GM10248 (cell line): Measurements from ENCODE around the gene PI4K2A.
"Not testable (repeated sequence)": the region's sequence is repeated elsewhere in the genome, so short reads cannot be mapped to it uniquely, and the experiment has no call there.

ENCODE experiments used
- CTCF ChIA-PET: fragments of 300-600 bp; sonication (Branson Sonifier 250); formaldehyde crosslinking; extraction: SDS; loops from one replicate; lab custom pipeline; 2021; ENCODE audit warnings: antibody characterized with exemption; lab: Yijun Ruan, JAX
- POLR2A ChIA-PET: fragments of 350-650 bp; sonication (Branson Sonifier 250); formaldehyde crosslinking; extraction: SDS; loops from one replicate; lab custom pipeline; 2020; ENCODE audit warnings: antibody characterized with exemption; lab: Yijun Ruan, JAX
- DNase-seq: peaks from one replicate; pipeline ENCODE4 v3.0.0; 2012; ENCODE audit errors: extremely low spot score
- TF ChIP-seq, protein P1 (sequence below): IDR thresholded peaks from 2 replicates; pipeline ENCODE4 v1.5.1; 2012; ENCODE audit warnings: mild to moderate bottlenecking, low read depth; ENCODE audit errors: extremely low read depth, missing control alignments, control extremely low read depth

The PI4K2A gene

DNA sequence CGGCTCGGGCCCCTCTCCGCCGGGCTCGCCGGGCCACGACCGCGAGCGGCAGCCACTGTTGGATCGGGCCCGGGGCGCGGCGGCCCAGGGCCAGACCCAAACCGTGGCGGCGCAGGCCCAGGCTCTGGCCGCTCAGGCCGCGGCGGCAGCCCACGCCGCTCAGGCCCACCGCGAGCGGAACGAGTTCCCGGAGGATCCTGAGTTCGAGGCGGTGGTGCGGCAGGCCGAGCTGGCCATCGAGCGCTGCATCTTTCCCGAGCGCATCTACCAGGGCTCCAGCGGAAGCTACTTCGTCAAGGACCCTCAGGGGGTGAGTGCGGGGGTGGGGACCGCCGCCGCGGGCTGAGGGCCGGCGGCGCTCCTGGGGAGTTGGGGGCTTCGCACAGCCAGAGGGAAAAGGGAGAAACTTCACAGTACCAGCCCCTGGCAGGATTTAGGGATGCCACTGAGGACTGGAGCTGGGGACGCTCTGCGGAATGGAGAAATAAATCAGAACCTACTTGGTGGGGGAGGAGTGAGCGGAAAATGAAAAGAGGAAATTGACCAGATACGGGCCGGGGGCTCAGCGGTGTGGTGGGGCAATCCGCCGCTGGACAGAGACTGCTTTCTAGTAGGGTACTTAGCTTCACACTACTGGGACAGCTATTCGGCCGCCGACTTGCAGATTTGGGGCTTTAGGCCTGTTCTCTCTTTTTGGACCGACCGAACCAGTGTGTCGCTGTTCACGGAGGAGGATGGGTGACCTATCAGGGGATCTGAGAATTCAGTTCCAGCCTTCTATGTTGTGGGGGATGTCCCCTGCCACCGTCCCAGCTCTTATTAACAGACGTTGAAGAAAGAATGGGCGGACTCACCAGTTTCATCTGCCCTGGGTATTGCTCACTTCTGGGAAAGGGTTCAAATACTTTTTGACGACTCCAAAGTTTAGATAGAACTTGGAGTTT is 669 bp downstream of the PI4K2A start:
- ChIA-PET CTCF (interaction anchor here (0.8 to 2.0 kb wide), 6 partner anchors 9 to 107 kb away, joined by 3 to 5 read pairs (median 4); partner anchors contain the start of gene AVPI1), POLR2A (interaction anchor here (0.6 to 1.2 kb wide), 2 partner anchors 30 to 46 kb away, joined by 3 to 5 read pairs; partner anchors contain the start of gene AVPI1)
- DNase-seq: peak; percentile 41
- TF ChIP-seq, protein P1, sequence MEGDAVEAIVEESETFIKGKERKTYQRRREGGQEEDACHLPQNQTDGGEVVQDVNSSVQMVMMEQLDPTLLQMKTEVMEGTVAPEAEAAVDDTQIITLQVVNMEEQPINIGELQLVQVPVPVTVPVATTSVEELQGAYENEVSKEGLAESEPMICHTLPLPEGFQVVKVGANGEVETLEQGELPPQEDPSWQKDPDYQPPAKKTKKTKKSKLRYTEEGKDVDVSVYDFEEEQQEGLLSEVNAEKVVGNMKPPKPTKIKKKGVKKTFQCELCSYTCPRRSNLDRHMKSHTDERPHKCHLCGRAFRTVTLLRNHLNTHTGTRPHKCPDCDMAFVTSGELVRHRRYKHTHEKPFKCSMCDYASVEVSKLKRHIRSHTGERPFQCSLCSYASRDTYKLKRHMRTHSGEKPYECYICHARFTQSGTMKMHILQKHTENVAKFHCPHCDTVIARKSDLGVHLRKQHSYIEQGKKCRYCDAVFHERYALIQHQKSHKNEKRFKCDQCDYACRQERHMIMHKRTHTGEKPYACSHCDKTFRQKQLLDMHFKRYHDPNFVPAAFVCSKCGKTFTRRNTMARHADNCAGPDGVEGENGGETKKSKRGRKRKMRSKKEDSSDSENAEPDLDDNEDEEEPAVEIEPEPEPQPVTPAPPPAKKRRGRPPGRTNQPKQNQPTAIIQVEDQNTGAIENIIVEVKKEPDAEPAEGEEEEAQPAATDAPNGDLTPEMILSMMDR: no peak

DNA sequence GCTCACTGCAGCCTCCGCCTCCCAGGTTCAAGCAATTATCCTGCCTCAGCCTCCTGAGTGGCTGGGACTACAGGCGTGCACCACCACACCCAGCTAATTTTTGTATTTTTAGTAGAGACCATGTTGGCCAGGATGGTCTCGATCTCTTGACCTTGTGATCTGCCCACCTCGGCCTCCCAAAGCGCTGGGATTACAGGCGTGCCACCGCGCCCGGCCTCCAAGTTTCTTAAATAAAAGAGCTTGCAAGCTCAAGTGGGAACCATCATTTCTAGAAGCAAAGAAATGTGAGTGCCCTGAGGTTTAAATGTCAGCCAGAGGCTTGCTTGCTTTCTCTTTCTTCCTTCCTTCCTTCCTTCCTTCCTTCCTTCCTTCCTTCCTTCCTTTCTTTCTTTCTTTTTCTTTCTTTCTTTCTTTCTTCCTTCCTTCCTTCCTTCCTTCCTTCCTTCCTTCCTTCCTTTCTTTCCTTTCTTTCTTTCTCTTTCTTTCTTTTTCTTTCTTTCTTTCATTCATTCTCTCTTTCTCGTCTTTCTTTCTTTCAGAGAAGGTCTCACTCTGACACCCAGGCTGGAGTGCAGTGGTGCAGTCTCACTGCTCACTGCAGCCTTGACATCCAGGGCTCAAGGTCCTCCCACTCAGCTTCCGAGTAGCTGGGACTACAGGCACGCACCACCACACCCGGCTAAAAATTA is 2.1 kb downstream of the PI4K2A start:
- not testable (repeated sequence) for DNase-seq
- CTCF ChIA-PET: interaction anchor here (0.8 to 1.3 kb wide), 2 partner anchors 11 to 27 kb away, joined by 3 read pairs; no protein-coding TSS in a partner anchor
- POLR2A ChIA-PET: interaction anchor here (1.2 kb wide), 1 partner anchor 44 kb away, joined by 5 read pairs; the partner anchor contains the start of gene AVPI1

DNA sequence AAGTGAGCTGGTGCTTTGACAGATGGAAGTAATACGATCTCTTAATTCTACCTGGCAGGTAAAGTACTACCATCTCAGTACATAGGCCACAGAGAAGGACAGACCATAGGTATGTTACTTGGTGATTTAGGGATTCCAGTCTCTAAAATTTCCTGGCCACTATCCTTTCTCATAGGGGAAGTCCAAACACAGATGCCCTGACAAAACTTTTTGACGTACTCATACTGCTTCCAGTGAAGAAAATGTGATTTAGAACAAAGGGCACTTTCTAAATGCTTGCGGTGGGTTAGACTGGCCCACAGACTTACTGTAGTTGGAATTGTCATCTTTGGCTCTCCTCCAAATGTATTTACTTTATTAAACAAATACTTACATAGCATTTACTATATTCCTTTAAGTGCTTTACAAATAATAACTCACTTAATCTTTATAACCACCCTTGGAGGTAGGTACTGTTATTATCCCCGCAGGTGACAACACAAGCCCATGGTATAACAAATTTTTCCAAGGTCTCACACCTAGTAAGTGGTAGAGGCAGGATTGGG is 3.0 kb downstream of the PI4K2A start:
- DNase-seq: no peak
- ChIA-PET POLR2A (no interaction called here), CTCF (no interaction called here)
- TF ChIP-seq, protein P1: no peak

DNA sequence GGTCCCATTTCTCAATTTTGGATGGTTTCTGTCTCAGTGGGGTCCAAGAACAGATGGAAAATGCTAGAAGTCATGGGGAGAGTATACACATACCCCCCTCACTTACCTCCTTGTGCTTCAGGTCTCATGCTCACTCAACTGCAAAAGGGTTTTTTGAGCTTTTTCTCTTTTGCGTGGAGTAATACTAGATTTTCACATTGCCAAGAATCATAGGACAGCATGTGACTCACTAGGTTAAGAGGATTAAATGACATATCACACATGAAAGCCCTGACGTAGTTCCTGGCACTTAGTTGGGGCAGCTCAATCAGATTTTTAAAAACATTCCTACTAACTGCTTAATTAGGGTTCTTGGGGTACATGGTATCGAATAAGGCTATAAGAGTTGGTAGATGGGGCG is 4.5 kb downstream of the PI4K2A start:
- no peak for DNase-seq
- TF ChIP-seq, protein P1: no peak
- POLR2A ChIA-PET: no interaction called here
- CTCF ChIA-PET: interaction anchor here (0.7 to 1.1 kb wide), 2 partner anchors 9 to 18 kb away, joined by 3 read pairs; no protein-coding TSS in a partner anchor

DNA sequence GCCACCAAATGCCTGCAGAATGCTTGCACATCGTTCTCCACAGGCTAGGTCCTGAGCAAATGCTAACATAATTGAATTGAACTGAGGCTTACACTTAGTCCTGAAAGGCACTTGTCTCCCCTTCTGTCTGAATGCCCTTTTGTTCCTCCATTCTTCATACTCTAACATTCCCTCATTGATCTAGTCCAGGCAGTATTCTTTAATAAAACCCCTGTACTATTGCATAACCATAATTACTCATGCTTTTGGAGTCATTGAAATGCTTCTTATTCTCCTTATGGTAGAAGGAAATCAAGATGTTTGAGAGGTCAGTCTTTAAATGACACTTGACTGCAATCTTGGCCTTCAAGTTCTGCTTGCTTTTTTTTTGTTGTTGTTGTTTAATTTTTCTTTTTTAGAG is 7.1 kb downstream of the PI4K2A start:
- CTCF ChIA-PET: interaction anchor here (0.6 to 1.3 kb wide), 2 partner anchors 30 to 183 kb away, joined by 3 read pairs; no protein-coding TSS in a partner anchor
- DNase-seq: no peak
- TF ChIP-seq, protein P1: no peak
- POLR2A ChIA-PET: no interaction called here

DNA sequence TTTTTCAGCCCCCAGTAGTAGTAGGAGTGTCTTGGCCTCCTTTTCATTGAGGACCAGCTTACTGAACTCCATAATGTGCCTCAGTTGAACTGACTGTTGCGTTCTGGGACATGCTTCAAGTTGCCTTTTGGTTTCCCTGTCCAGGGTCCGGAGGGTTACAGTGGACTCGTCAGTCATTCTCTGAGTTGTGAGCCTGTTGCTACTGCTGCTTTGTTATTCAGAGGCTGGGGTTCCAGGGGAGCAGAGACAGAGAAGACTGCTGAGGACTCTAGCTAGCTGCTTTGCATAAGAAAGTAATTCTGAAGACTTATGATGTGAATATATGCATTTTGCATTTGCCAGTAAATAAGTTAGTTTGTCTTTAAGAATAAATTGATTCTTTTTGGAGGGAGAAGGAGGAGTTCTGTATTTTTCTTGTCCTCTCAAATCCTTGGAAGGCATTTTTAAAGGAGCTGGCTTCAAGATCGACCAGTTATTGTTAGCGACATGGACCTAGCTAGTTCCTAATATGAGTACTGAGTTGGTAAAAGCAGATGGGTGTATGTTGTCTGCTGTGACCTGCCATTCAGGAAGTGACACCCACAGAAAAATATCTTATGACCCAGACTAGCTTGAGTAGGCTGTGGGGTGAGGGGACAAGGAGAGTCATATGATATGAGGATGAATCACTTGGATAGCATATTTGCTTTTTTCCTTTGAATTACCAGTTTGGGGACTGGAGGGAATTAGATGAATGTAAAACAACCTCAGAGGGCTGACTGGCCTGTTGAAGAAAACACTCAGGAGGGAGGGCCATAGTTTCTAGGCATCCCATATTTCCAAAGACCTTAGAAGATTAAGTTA is 8.3 kb downstream of the PI4K2A start:
- ChIA-PET POLR2A (interaction anchor here (1.1 kb wide), 1 partner anchor 38 kb away, joined by 3 read pairs; the partner anchor contains the start of gene AVPI1), CTCF (interaction anchor here (1.1 to 1.2 kb wide), 2 partner anchors 53 to 81 kb away, joined by 3 to 4 read pairs; no protein-coding TSS in a partner anchor)
- TF ChIP-seq, protein P1: no peak
- DNase-seq: peak; percentile 71

DNA sequence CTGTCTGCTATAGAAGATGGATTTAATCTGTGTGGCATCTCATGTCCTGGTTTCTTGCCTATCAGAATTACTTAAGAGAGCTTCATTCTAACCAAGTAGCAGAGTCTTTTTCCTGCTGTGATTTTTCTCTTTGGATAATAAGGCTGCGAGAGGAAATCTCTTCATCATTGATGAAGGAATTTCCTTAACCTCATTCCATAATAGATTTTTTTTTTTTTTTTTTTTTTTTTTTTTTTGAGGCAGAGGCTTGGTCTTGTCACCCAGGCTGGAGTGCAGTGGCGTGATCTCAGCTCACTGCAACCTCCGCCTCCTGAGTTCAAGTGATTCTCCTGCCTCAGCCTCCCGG is 8.9 kb downstream of the PI4K2A start:
- CTCF ChIA-PET: interaction anchor here (1.1 kb wide), 1 partner anchor 81 kb away, joined by 3 read pairs; no protein-coding TSS in a partner anchor
- POLR2A ChIA-PET: interaction anchor here (1.1 kb wide), 1 partner anchor 38 kb away, joined by 3 read pairs; the partner anchor contains the start of gene AVPI1
- DNase-seq: not testable (repeated sequence)
